WTC11 (cell line): ENCODE data around the gene DNAJC21. TPM values are rescaled to one million over a fixed set of nuclear protein-coding genes. Genes with fewer than 3 reads are reported as not detected.
"Not testable (repeated sequence)": the region's sequence is repeated elsewhere in the genome, so short reads cannot be mapped to it uniquely, and the experiment has no call there.

Source experiments
- ATAC-seq: fragments of 200-7000 bp; cut with Tn5 transposase; 2 replicates; pipeline ENCODE4 v1.10.0; 2021; ENCODE audit warnings: mild to moderate bottlenecking, moderate library complexity
- CTCF ChIA-PET: fragments of 300-600 bp; sonication (Branson Sonifier 250); formaldehyde crosslinking; loops from one replicate; lab custom pipeline; 2021; ENCODE audit warnings: antibody characterized with exemption; lab: Charles Lee
- POLR2A ChIA-PET: fragments of 350-600 bp; sonication (Branson Sonifier 250); formaldehyde crosslinking; loops from one replicate; lab custom pipeline; 2021; ENCODE audit warnings: antibody characterized with exemption; lab: Charles Lee
- DNase-seq: peaks from one replicate; pipeline ENCODE4 v3.0.0; 2021; ENCODE audit warnings: low spot score
- H3K27ac Mint-ChIP-seq: 2 replicates; pipeline ENCODE4 v1.8.0; 2021; ENCODE audit warnings: mixed read lengths
- H3K27me3 Mint-ChIP-seq: 2 replicates; pipeline ENCODE4 v1.8.0; 2021; ENCODE audit warnings: low read depth, mild to moderate bottlenecking, moderate library complexity, mixed read lengths
- H3K36me3 Mint-ChIP-seq: 2 replicates; pipeline ENCODE4 v1.8.0; 2021; ENCODE audit warnings: mixed read lengths
- H3K4me1 Mint-ChIP-seq: 2 replicates; pipeline ENCODE4 v1.8.0; 2022; ENCODE audit warnings: mixed read lengths
- H3K4me3 Mint-ChIP-seq: 2 replicates; pipeline ENCODE4 v1.8.0; 2021; ENCODE audit warnings: mild to moderate bottlenecking, moderate library complexity, mixed read lengths
- H3K9me3 Mint-ChIP-seq: 2 replicates; pipeline ENCODE4 v1.8.0; 2021; ENCODE audit warnings: mixed read lengths
- IRF2 ChIP-seq: sonication (generic); formaldehyde crosslinking; IDR thresholded peaks from 2 replicates; pipeline ENCODE4 v1.8.0; 2022; ENCODE audit warnings: low read depth, missing genetic modification reagents, borderline replicate concordance
- RELA ChIP-seq: sonication (generic); formaldehyde crosslinking; IDR thresholded peaks from 2 replicates; pipeline ENCODE4 v1.8.1; 2022; ENCODE audit warnings: missing genetic modification reagents, mild to moderate bottlenecking, borderline replicate concordance
- SMAD4 ChIP-seq: sonication (generic); formaldehyde crosslinking; IDR thresholded peaks from 2 replicates; pipeline ENCODE4 v1.8.0; 2022; ENCODE audit warnings: mild to moderate bottlenecking, missing genetic modification reagents
- SP1 ChIP-seq: sonication (generic); formaldehyde crosslinking; conservative IDR thresholded peaks from 2 replicates; pipeline ENCODE4 v1.8.1; 2022; ENCODE audit warnings: missing genetic modification reagents
- TP53 ChIP-seq: sonication (generic); formaldehyde crosslinking; IDR thresholded peaks from 2 replicates; pipeline ENCODE4 v1.8.1; 2023; ENCODE audit warnings: mild to moderate bottlenecking, missing genetic modification reagents
- ZNF121 ChIP-seq: sonication (generic); formaldehyde crosslinking; IDR thresholded peaks from 2 replicates; pipeline ENCODE4 v1.8.0; 2023; ENCODE audit warnings: missing genetic modification reagents
- ZNF317 ChIP-seq: sonication (generic); formaldehyde crosslinking; IDR thresholded peaks from 2 replicates; pipeline ENCODE4 v1.8.1; 2023; ENCODE audit warnings: low read depth, mild to moderate bottlenecking, moderate library complexity, missing genetic modification reagents, borderline replicate concordance
- ZNF416 ChIP-seq: fragments of 250-450 bp; sonication (Bioruptor Pico); IDR thresholded peaks from 2 replicates; pipeline ENCODE4 v1.9.0; 2021; ENCODE audit warnings: mild to moderate bottlenecking, inconsistent platforms
- total RNA-seq: library from RNA; stranded (reverse); gene quantifications from 3 replicates; pipeline ENCODE4 v1.2.3, GENCODE V29; 2021
- TF ChIP-seq, protein P1 (sequence below): sonication (generic); formaldehyde crosslinking; IDR thresholded peaks from 2 replicates; pipeline ENCODE4 v1.8.0; 2022; ENCODE audit warnings: mild to moderate bottlenecking, missing genetic modification reagents
- TF ChIP-seq, protein P2 (sequence below): sonication (generic); formaldehyde crosslinking; IDR thresholded peaks from 2 replicates; pipeline ENCODE4 v1.8.1; 2023; ENCODE audit warnings: mild to moderate bottlenecking, moderate library complexity, missing genetic modification reagents
- TF ChIP-seq, protein P3 (sequence below): sonication (generic); formaldehyde crosslinking; IDR thresholded peaks from 2 replicates; pipeline ENCODE4 v1.8.1; 2023; ENCODE audit warnings: mild to moderate bottlenecking, missing genetic modification reagents, moderate library complexity
- TF ChIP-seq, protein P4 (sequence below): fragments of 250-450 bp; sonication (Bioruptor Pico); IDR thresholded peaks from 2 replicates; pipeline ENCODE4 v1.9.0; 2021; ENCODE audit warnings: mild to moderate bottlenecking
- TF ChIP-seq, protein P5 (sequence below): fragments of 250-450 bp; sonication (Bioruptor Pico); IDR thresholded peaks from 2 replicates; pipeline ENCODE4 v1.9.0; 2021; ENCODE audit warnings: moderate library complexity, mild to moderate bottlenecking, inconsistent platforms, borderline replicate concordance
- TF ChIP-seq, protein P6 (sequence below): sonication (generic); formaldehyde crosslinking; IDR thresholded peaks from 2 replicates; pipeline ENCODE4 v1.8.1; 2022; ENCODE audit warnings: low read depth, mild to moderate bottlenecking, moderate library complexity, missing genetic modification reagents, borderline replicate concordance
- TF ChIP-seq, protein P7 (sequence below): fragments of 250-450 bp; sonication (Bioruptor Pico); IDR thresholded peaks from 2 replicates; pipeline ENCODE4 v2.1.2; 2022; ENCODE audit warnings: mild to moderate bottlenecking, moderate library complexity
- TF ChIP-seq, protein P8 (sequence below): fragments of 250-450 bp; sonication (Bioruptor Pico); IDR thresholded peaks from 2 replicates; pipeline ENCODE4 v1.9.0; 2021; ENCODE audit warnings: mild to moderate bottlenecking

Gene DNAJC21
- total RNA-seq, 1 experiment from 2014 or later = 62.5 TPM

DNA sequence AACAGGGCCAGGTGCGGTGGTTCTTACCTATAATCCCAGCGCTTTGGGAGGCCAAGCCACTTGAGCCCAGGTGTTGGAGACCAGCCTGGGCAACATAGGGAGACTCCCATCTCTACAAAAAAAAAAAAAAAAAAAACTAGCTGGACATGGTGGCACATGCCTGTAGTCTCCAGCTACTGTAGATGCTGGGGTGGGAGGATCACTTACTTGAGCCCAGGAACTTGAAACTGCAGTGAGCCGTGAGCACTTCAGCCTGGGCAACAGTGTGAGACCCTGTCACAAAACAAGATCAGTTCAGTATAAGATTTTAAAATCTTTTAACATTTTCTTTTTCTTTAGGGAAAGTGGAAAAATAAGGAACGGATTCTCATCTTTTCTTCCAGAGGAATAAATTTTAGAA is 11.3 kb upstream of the DNAJC21 start:
- peaks cover 25% of the 10 kb centered on the region for H3K4me1 Mint-ChIP-seq
- DNase-seq = no peak
- H3K36me3 Mint-ChIP-seq = peaks cover 32% of the 10 kb centered on the region
- H3K4me3 Mint-ChIP-seq = no peak overlapping the region
- ATAC-seq = no peak
- ChIA-PET CTCF (interaction anchor here (1.2 to 2.1 kb wide), 2 partner anchors 11 to 443 kb away, joined by 4 to 7 read pairs; partner anchors contain the start of gene DNAJC21), POLR2A (no interaction called here)
- H3K27ac Mint-ChIP-seq = peak overlapping the region; percentile 82
- H3K27me3 Mint-ChIP-seq = no peaks in the 10 kb centered on the region
- H3K9me3 Mint-ChIP-seq = no peaks in the 10 kb centered on the region
- TF ChIP-seq RELA (no peak), ZNF121 (CRISPR knock-in tag) (peak; percentile 64), IRF2 (CRISPR knock-in tag) (no peak), ZNF416 (no peak)
- TF ChIP-seq, protein P1, sequence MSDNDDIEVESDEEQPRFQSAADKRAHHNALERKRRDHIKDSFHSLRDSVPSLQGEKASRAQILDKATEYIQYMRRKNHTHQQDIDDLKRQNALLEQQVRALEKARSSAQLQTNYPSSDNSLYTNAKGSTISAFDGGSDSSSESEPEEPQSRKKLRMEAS = no peak
- TF ChIP-seq, protein P2, sequence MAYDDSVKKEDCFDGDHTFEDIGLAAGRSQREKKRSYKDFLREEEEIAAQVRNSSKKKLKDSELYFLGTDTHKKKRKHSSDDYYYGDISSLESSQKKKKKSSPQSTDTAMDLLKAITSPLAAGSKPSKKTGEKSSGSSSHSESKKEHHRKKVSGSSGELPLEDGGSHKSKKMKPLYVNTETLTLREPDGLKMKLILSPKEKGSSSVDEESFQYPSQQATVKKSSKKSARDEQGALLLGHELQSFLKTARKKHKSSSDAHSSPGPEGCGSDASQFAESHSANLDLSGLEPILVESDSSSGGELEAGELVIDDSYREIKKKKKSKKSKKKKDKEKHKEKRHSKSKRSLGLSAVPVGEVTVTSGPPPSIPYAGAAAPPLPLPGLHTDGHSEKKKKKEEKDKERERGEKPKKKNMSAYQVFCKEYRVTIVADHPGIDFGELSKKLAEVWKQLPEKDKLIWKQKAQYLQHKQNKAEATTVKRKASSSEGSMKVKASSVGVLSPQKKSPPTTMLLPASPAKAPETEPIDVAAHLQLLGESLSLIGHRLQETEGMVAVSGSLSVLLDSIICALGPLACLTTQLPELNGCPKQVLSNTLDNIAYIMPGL = no peak

DNA sequence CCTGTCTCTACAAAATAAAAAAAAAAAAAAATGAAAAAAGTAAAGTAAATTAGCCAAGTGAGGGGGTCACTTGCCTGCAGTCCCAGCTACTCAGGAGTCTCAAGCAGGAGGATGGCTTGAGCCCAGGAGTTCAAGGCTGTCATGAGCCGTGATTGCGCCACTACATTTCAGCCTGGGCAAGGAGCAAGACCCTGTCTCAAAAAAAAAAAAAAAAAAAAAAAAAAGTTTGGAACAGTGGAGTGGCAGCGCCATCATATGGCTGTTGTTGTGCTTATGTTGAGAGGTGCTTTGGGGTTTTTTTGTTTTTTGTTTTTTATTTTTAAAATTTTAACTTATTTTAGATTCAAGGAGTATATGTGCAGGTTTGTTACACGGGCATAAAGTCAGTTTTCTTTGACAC is 10.3 kb upstream of the DNAJC21 start:
- no peaks in the 10 kb centered on the region for H3K9me3 Mint-ChIP-seq
- no peak overlapping the region for H3K27ac Mint-ChIP-seq
- DNase-seq (no peak), ATAC-seq (no peak)
- no peaks in the 10 kb centered on the region for H3K27me3 Mint-ChIP-seq
- no peak overlapping the region for H3K4me3 Mint-ChIP-seq
- H3K36me3 Mint-ChIP-seq = peaks cover 41% of the 10 kb centered on the region
- ChIA-PET POLR2A (interaction anchor here (0.7 kb wide), 1 partner anchor 80 kb away, joined by 4 read pairs; the partner anchor contains the start of gene TTC23L), CTCF (interaction anchor here (0.7 kb wide), 1 partner anchor 912 kb away, joined by 4 read pairs; no protein-coding TSS in a partner anchor)
- TF ChIP-seq ZNF121 (CRISPR knock-in tag) = peak; percentile 85
- TF ChIP-seq, protein P3, sequence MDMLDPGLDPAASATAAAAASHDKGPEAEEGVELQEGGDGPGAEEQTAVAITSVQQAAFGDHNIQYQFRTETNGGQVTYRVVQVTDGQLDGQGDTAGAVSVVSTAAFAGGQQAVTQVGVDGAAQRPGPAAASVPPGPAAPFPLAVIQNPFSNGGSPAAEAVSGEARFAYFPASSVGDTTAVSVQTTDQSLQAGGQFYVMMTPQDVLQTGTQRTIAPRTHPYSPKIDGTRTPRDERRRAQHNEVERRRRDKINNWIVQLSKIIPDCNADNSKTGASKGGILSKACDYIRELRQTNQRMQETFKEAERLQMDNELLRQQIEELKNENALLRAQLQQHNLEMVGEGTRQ = no peak
- TF ChIP-seq, protein P4, sequence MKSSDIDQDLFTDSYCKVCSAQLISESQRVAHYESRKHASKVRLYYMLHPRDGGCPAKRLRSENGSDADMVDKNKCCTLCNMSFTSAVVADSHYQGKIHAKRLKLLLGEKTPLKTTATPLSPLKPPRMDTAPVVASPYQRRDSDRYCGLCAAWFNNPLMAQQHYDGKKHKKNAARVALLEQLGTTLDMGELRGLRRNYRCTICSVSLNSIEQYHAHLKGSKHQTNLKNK (CRISPR knock-in tag) = no peak
- H3K4me1 Mint-ChIP-seq = peaks cover 19% of the 10 kb centered on the region

DNA sequence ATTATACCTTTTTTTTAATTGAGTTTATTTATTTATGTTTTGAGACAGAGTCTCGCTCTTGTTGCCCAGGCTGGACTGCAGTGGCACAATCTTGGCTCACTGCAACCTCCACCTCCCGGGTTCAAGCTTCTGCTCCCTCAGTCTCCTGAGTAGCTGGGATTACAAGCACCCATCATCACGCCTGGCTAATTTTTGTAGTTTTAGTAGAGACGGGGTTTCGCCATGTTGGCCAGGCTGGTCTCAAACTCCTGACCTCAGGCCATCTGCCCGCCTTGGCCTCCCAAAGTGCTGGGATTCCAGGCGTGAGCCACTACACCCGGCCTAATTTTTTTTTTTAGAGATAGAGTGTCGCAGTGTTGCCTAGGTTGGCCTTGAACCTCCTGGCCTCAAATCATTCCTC is 6.1 kb upstream of the DNAJC21 start:
- H3K4me1 Mint-ChIP-seq, H3K27me3 Mint-ChIP-seq, H3K4me3 Mint-ChIP-seq, DNase-seq, CTCF ChIA-PET, H3K27ac Mint-ChIP-seq, H3K9me3 Mint-ChIP-seq, ATAC-seq: not testable (repeated sequence)
- peaks cover 60% of the 10 kb centered on the region for H3K36me3 Mint-ChIP-seq
- POLR2A ChIA-PET = interaction anchor here (0.7 kb wide), 1 partner anchor 130 kb away, joined by 3 read pairs; no protein-coding TSS in a partner anchor

DNA sequence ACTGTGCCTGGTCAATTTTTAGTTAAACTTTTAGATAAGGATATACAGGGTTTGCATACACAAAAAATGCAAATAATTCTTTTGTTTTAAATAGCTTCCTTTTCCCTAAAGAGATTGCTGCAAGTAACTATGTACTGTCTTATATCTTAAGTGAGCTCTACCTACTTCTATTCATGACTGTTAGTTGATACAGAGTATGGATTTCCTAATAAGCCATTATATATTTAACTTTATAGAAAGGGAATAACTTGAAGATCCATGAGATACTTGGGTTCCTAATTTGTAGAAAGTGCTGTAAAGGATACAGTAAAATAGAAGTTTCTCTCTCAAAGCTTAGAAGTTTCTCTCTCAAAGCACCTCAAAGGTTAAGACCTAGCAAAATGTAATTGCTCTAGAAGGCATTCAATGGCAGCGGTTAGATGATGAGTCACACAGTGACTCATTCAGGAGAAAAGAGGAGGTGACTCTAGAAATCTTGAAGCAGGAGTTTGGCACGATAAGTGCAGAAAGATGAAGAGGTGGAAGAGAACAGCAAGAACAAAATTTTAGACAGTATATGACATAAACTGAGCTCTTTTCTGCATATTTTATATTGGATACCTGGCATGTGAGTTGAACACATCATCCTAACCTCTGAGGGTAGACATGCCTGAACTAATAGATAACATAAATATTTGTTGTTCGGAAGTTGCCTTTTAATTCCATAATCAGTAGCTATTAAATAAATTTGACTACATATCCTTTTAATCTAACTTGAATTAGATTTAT is 5.5 kb upstream of the DNAJC21 start:
- ChIA-PET CTCF (no interaction called here), POLR2A (no interaction called here)
- Mint-ChIP-seq H3K36me3 (peaks cover 60% of the 10 kb centered on the region), H3K27ac (peak overlapping the region; percentile 23; the same call in 1 of the 2 replicates), H3K4me1 (peaks cover 2% of the 10 kb centered on the region; the same call in 1 of the 2 replicates), H3K9me3 (no peaks in the 10 kb centered on the region), H3K27me3 (no peaks in the 10 kb centered on the region), H3K4me3 (no peak overlapping the region)
- no peak for DNase-seq
- no peak for ATAC-seq
- TF ChIP-seq, protein P5, sequence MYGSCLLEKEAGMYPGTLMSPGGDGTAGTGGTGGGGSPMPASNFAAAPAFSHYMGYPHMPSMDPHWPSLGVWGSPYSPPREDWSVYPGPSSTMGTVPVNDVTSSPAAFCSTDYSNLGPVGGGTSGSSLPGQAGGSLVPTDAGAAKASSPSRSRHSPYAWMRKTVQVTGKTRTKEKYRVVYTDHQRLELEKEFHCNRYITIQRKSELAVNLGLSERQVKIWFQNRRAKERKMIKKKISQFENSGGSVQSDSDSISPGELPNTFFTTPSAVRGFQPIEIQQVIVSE = no peak
- TF ChIP-seq, protein P6, sequence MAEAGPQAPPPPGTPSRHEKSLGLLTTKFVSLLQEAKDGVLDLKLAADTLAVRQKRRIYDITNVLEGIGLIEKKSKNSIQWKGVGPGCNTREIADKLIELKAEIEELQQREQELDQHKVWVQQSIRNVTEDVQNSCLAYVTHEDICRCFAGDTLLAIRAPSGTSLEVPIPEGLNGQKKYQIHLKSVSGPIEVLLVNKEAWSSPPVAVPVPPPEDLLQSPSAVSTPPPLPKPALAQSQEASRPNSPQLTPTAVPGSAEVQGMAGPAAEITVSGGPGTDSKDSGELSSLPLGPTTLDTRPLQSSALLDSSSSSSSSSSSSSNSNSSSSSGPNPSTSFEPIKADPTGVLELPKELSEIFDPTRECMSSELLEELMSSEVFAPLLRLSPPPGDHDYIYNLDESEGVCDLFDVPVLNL (CRISPR knock-in tag) = no peak
- TF ChIP-seq TP53 (CRISPR knock-in tag) (no peak), SP1 (CRISPR knock-in tag) (no peak), SMAD4 (CRISPR knock-in tag) (no peak), ZNF317 (CRISPR knock-in tag) (no peak)
- TF ChIP-seq, protein P7, sequence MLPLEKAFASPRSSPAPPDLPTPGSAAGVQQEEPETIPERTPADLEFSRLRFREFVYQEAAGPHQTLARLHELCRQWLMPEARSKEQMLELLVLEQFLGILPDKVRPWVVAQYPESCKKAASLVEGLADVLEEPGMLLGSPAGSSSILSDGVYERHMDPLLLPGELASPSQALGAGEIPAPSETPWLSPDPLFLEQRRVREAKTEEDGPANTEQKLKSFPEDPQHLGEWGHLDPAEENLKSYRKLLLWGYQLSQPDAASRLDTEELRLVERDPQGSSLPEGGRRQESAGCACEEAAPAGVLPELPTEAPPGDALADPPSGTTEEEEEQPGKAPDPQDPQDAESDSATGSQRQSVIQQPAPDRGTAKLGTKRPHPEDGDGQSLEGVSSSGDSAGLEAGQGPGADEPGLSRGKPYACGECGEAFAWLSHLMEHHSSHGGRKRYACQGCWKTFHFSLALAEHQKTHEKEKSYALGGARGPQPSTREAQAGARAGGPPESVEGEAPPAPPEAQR = no peak
- TF ChIP-seq, protein P8, sequence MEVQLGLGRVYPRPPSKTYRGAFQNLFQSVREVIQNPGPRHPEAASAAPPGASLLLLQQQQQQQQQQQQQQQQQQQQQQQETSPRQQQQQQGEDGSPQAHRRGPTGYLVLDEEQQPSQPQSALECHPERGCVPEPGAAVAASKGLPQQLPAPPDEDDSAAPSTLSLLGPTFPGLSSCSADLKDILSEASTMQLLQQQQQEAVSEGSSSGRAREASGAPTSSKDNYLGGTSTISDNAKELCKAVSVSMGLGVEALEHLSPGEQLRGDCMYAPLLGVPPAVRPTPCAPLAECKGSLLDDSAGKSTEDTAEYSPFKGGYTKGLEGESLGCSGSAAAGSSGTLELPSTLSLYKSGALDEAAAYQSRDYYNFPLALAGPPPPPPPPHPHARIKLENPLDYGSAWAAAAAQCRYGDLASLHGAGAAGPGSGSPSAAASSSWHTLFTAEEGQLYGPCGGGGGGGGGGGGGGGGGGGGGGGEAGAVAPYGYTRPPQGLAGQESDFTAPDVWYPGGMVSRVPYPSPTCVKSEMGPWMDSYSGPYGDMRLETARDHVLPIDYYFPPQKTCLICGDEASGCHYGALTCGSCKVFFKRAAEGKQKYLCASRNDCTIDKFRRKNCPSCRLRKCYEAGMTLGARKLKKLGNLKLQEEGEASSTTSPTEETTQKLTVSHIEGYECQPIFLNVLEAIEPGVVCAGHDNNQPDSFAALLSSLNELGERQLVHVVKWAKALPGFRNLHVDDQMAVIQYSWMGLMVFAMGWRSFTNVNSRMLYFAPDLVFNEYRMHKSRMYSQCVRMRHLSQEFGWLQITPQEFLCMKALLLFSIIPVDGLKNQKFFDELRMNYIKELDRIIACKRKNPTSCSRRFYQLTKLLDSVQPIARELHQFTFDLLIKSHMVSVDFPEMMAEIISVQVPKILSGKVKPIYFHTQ (CRISPR knock-in tag) = no peak
- TF ChIP-seq, all 79 proteins: peak for 0
